ENCODE measurements around the gene SEMA4C.

The SEMA4C gene

GRCh38 chr2:96832754-96833507, 36.9 kb downstream of the SEMA4C start:
- H3K9ac ChIP-seq (ENCODE audit: low read length in 5 of 5): no peak overlapping the region

GRCh38 chr2:96832408-96832753, 37.5 kb downstream of the SEMA4C start:
- H3K9ac ChIP-seq (ENCODE audit: low read length in 5 of 5): no peak overlapping the region
- H3K4me3 ChIP-seq (ENCODE audit: low read depth in 1 of 5, low read length in 5 of 5): no peak overlapping the region
- H3K4me1 ChIP-seq (ENCODE audit: control insufficient read depth in 5 of 5, insufficient read depth in 5 of 5, low read length in 5 of 5): peaks cover 0 to 13% (median 5%) of the 10 kb centered on the region in 5 donors
- peaks cover 5 to 70% (median 68%) of the 10 kb centered on the region in 5 donors for H3K36me3 ChIP-seq (ENCODE audit: control insufficient read depth in 5 of 5, insufficient read depth in 5 of 5, low read length in 5 of 5)
- no peaks in the 10 kb centered on the region for H3K27me3 ChIP-seq (ENCODE audit: control insufficient read depth in 5 of 5, insufficient read depth in 4 of 5, low read length in 5 of 5)
- no peak overlapping the region for H3K27ac ChIP-seq (ENCODE audit: low read depth, low read length)
- H3K9me3 ChIP-seq (ENCODE audit: control insufficient read depth in 5 of 5, low read length in 5 of 5): no peaks in the 10 kb centered on the region

More at GRCh38 chr2:96832754-96833507, 36.9 kb downstream of the SEMA4C start:
- H3K4me3 ChIP-seq (ENCODE audit: low read depth in 1 of 5, low read length in 5 of 5): no peak overlapping the region
- H3K27ac ChIP-seq (ENCODE audit: low read depth, low read length): no peak overlapping the region
- H3K27me3 ChIP-seq (ENCODE audit: control insufficient read depth in 5 of 5, insufficient read depth in 4 of 5, low read length in 5 of 5): no peaks in the 10 kb centered on the region
- H3K4me1 ChIP-seq (ENCODE audit: control insufficient read depth in 5 of 5, insufficient read depth in 5 of 5, low read length in 5 of 5): peaks cover 0 to 13% (median 5%) of the 10 kb centered on the region in 5 donors
- peaks cover 5 to 70% (median 66%) of the 10 kb centered on the region in 5 donors for H3K36me3 ChIP-seq (ENCODE audit: control insufficient read depth in 5 of 5, insufficient read depth in 5 of 5, low read length in 5 of 5)
- no peaks in the 10 kb centered on the region for H3K9me3 ChIP-seq (ENCODE audit: control insufficient read depth in 5 of 5, low read length in 5 of 5)

GRCh38 chr2:96831679-96832078, 38.2 kb downstream of the SEMA4C start:
- no peak overlapping the region for H3K9ac ChIP-seq (ENCODE audit: low read length in 5 of 5)
- H3K27ac ChIP-seq (ENCODE audit: low read depth, low read length): no peak overlapping the region
- peaks cover 3 to 74% (median 69%) of the 10 kb centered on the region in 5 donors for H3K36me3 ChIP-seq (ENCODE audit: control insufficient read depth in 5 of 5, insufficient read depth in 5 of 5, low read length in 5 of 5)
- H3K4me3 ChIP-seq (ENCODE audit: low read depth in 1 of 5, low read length in 5 of 5): no peak overlapping the region
- H3K4me1 ChIP-seq (ENCODE audit: control insufficient read depth in 5 of 5, insufficient read depth in 5 of 5, low read length in 5 of 5): peaks cover 0 to 13% (median 5%) of the 10 kb centered on the region in 5 donors
- H3K9me3 ChIP-seq (ENCODE audit: control insufficient read depth in 5 of 5, low read length in 5 of 5): no peaks in the 10 kb centered on the region
- H3K27me3 ChIP-seq (ENCODE audit: control insufficient read depth in 5 of 5, insufficient read depth in 4 of 5, low read length in 5 of 5): no peaks in the 10 kb centered on the region

GRCh38 chr2:96830044-96830562, 39.8 kb downstream of the SEMA4C start:
- H3K27me3 ChIP-seq (ENCODE audit: control insufficient read depth in 5 of 5, insufficient read depth in 4 of 5, low read length in 5 of 5): no peaks in the 10 kb centered on the region
- H3K36me3 ChIP-seq (ENCODE audit: control insufficient read depth in 5 of 5, insufficient read depth in 5 of 5, low read length in 5 of 5): peaks cover 3 to 86% (median 80%) of the 10 kb centered on the region in 5 donors
- peaks cover 0 to 13% (median 5%) of the 10 kb centered on the region in 5 donors for H3K4me1 ChIP-seq (ENCODE audit: control insufficient read depth in 5 of 5, insufficient read depth in 5 of 5, low read length in 5 of 5)
- no peak overlapping the region for H3K4me3 ChIP-seq (ENCODE audit: low read depth in 1 of 5, low read length in 5 of 5)
- H3K9me3 ChIP-seq (ENCODE audit: control insufficient read depth in 5 of 5, low read length in 5 of 5): no peaks in the 10 kb centered on the region
- H3K9ac ChIP-seq (ENCODE audit: low read length in 5 of 5): no peak overlapping the region
- no peak overlapping the region for H3K27ac ChIP-seq (ENCODE audit: low read depth, low read length)

GRCh38 chr2:96828874-96829273, 41.0 kb downstream of the SEMA4C start:
- Histone ChIP-seq H3K27ac (ENCODE audit: low read depth, low read length) (no peak overlapping the region), H3K4me3 (ENCODE audit: low read depth in 1 of 5, low read length in 5 of 5) (no peak overlapping the region), H3K4me1 (ENCODE audit: control insufficient read depth in 5 of 5, insufficient read depth in 5 of 5, low read length in 5 of 5) (peaks cover 0 to 13% (median 5%) of the 10 kb centered on the region in 5 donors), H3K27me3 (ENCODE audit: control insufficient read depth in 5 of 5, insufficient read depth in 4 of 5, low read length in 5 of 5) (no peaks in the 10 kb centered on the region), H3K9me3 (ENCODE audit: control insufficient read depth in 5 of 5, low read length in 5 of 5) (no peaks in the 10 kb centered on the region), H3K36me3 (ENCODE audit: control insufficient read depth in 5 of 5, insufficient read depth in 5 of 5, low read length in 5 of 5) (peaks cover 0 to 89% (median 78%) of the 10 kb centered on the region in 5 donors), H3K9ac (ENCODE audit: low read length in 5 of 5) (no peak overlapping the region)

- Histone ChIP-seq H3K4me1 (ENCODE audit: control insufficient read depth in 5 of 5, insufficient read depth in 5 of 5, low read length in 5 of 5) (peaks cover 0 to 16% (median 6%) of the 10 kb centered on the region in 5 donors), H3K4me3 (ENCODE audit: low read depth in 1 of 5, low read length in 5 of 5) (no peak overlapping the region), H3K9me3 (ENCODE audit: control insufficient read depth in 5 of 5, low read length in 5 of 5) (no peaks in the 10 kb centered on the region), H3K27me3 (ENCODE audit: control insufficient read depth in 5 of 5, insufficient read depth in 4 of 5, low read length in 5 of 5) (no peaks in the 10 kb centered on the region), H3K36me3 (ENCODE audit: control insufficient read depth in 5 of 5, insufficient read depth in 5 of 5, low read length in 5 of 5) (peaks cover 0 to 89% (median 77%) of the 10 kb centered on the region in 5 donors), H3K27ac (ENCODE audit: low read depth, low read length) (no peak overlapping the region), H3K9ac (ENCODE audit: low read length in 5 of 5) (no peak overlapping the region)
These were observed 41.4 kb downstream of the SEMA4C start for GRCh38 chr2:96828436-96828835.

- peaks cover 0 to 82% (median 63%) of the 10 kb centered on the region in 5 donors for H3K36me3 ChIP-seq (ENCODE audit: control insufficient read depth in 5 of 5, insufficient read depth in 5 of 5, low read length in 5 of 5)
- H3K27me3 ChIP-seq (ENCODE audit: control insufficient read depth in 5 of 5, insufficient read depth in 4 of 5, low read length in 5 of 5): no peaks in the 10 kb centered on the region
These were observed 43.2 kb downstream of the SEMA4C start for GRCh38 chr2:96826546-96827278.

GRCh38 chr2:96825057-96825456, 44.8 kb downstream of the SEMA4C start:
- Histone ChIP-seq H3K9me3 (ENCODE audit: control insufficient read depth in 5 of 5, low read length in 5 of 5) (no peaks in the 10 kb centered on the region), H3K36me3 (ENCODE audit: control insufficient read depth in 5 of 5, insufficient read depth in 5 of 5, low read length in 5 of 5) (peaks cover 0 to 66% (median 50%) of the 10 kb centered on the region in 5 donors), H3K9ac (ENCODE audit: low read length in 5 of 5) (no peak overlapping the region), H3K4me3 (ENCODE audit: low read depth in 1 of 5, low read length in 5 of 5) (no peak overlapping the region), H3K27ac (ENCODE audit: low read depth, low read length) (no peak overlapping the region), H3K4me1 (ENCODE audit: control insufficient read depth in 5 of 5, insufficient read depth in 5 of 5, low read length in 5 of 5) (peaks cover 0 to 7% (median 4%) of the 10 kb centered on the region in 5 donors), H3K27me3 (ENCODE audit: control insufficient read depth in 5 of 5, insufficient read depth in 4 of 5, low read length in 5 of 5) (no peaks in the 10 kb centered on the region)

More at GRCh38 chr2:96826546-96827278, 43.2 kb downstream of the SEMA4C start:
- Histone ChIP-seq H3K9me3 (ENCODE audit: control insufficient read depth in 5 of 5, low read length in 5 of 5) (no peaks in the 10 kb centered on the region), H3K4me1 (ENCODE audit: control insufficient read depth in 5 of 5, insufficient read depth in 5 of 5, low read length in 5 of 5) (peaks cover 0 to 10% (median 5%) of the 10 kb centered on the region in 5 donors), H3K27ac (ENCODE audit: low read depth, low read length) (no peak overlapping the region), H3K4me3 (ENCODE audit: low read depth in 1 of 5, low read length in 5 of 5) (no peak overlapping the region), H3K9ac (ENCODE audit: low read length in 5 of 5) (no peak overlapping the region)

- no peaks in the 10 kb centered on the region for H3K9me3 ChIP-seq (ENCODE audit: control insufficient read depth in 5 of 5, low read length in 5 of 5)
- H3K4me1 ChIP-seq (ENCODE audit: control insufficient read depth in 5 of 5, insufficient read depth in 5 of 5, low read length in 5 of 5): peaks cover 0 to 13% (median 8%) of the 10 kb centered on the region in 5 donors
- no peak overlapping the region for H3K4me3 ChIP-seq (ENCODE audit: low read depth in 1 of 5, low read length in 5 of 5)
- H3K9ac ChIP-seq (ENCODE audit: low read length in 5 of 5): no peak overlapping the region
- H3K36me3 ChIP-seq (ENCODE audit: control insufficient read depth in 5 of 5, insufficient read depth in 5 of 5, low read length in 5 of 5): peaks cover 0 to 60% (median 43%) of the 10 kb centered on the region in 5 donors
- no peaks in the 10 kb centered on the region for H3K27me3 ChIP-seq (ENCODE audit: control insufficient read depth in 5 of 5, insufficient read depth in 4 of 5, low read length in 5 of 5)
- no peak overlapping the region for H3K27ac ChIP-seq (ENCODE audit: low read depth, low read length)
These were observed 45.6 kb downstream of the SEMA4C start for GRCh38 chr2:96824079-96824870.
